Measurements from ENCODE around the gene SMIM35. TPM values are rescaled to one million over a fixed set of nuclear protein-coding genes. Genes with fewer than 3 reads are reported as not detected.

Gene SMIM35
- polyA plus RNA-seq, 3 donors = 0.01 TPM; not detected in 2

- WGBS, 3 donors = 42 to 70% (median 51%) methylated on average over 4 of the region's 4 CpGs
- no peak overlapping the region for H3K27ac ChIP-seq (ENCODE audit: low read depth, low read length)
Measured at GRCh38 chr11:118088531-118088930, 1.8 kb upstream of the SMIM35 start.

DNA sequence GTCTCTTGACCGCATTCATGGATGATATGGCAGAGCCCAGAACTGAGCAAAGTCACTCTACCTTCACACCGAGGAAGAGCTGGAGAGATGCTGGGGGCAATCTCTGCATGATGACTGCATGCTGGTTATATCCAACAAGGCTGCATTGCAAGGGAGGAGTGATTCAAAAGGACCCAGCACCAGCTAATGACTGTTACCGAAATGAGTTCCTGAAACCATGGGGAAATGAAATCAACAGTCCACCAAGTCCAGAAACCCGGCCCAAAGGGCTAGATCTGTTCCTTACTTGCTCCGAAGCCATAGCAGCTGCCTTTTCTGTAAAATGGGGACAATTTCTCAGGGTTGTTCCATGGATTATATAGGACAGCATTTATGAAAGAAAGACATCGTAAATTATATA, 1.2 kb upstream of the SMIM35 start:
- WGBS, 3 donors = 88 to 90% (median 88%) methylated on average over 6 of the region's 6 CpGs
- no peak overlapping the region for H3K27ac ChIP-seq (ENCODE audit: low read depth, low read length)

DNA sequence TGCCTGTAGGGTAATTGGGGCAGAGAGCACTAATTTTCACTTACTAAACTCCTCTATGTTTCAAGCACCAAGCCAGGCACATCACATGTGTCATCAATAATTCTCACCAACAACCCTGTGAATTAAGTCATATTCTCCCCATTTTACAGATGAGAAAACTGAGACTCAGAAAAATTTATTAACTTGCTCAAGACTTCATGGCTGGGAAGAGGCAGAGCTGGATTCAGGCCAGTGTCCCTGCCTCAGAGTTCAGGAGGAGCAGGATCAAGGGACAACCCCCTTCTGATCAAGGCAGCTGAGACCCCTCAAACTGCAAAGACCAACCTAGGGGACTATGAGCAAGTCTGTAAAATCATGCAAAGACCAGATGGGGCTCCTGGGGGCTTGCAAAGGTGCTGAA, 2.1 kb downstream of the SMIM35 start:
- H3K27ac ChIP-seq (ENCODE audit: low read depth, low read length) = no peak overlapping the region

DNA sequence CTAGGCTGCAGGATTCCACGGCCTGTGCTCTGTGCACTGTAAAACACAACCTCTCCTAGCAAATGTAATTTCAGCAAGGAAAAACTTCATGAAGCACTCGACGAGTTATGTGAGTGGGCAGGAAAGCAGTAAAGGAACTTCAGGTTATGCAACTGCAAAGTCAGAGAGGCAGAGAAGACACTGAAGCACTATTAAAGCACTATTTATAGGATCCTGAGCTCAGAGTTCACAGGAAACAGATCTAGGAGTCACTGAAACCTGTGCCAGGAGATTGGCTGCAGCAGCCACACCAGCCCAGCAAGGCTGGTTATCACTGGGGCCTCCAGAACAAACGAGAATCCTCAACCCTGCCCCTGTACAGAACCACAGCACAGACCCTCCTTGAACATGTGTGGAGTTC, 2.5 kb downstream of the SMIM35 start:
- H3K27ac ChIP-seq (ENCODE audit: low read depth, low read length) = no peak overlapping the region
- 19 to 37% (median 20%) methylated on average over 4 of the region's 4 CpGs for WGBS, 3 donors

- H3K27ac ChIP-seq (ENCODE audit: low read depth, low read length) = no peak overlapping the region
- 60 to 63% (median 63%) methylated on average over 21 of the region's 21 CpGs for WGBS, 3 donors
Measured at GRCh38 chr11:118082880-118083552, 3.7 kb downstream of the SMIM35 start.

- no peak overlapping the region for H3K27ac ChIP-seq (ENCODE audit: low read depth, low read length)
- 70 to 80% (median 72%) methylated on average over 18 of the region's 18 CpGs for WGBS, 3 donors
Measured at GRCh38 chr11:118081241-118081958, 5.4 kb downstream of the SMIM35 start.

GRCh38 chr11:118080296-118080695, 6.5 kb downstream of the SMIM35 start:
- 87 to 94% (median 88%) methylated on average over 5 of the region's 5 CpGs for WGBS, 3 donors
- H3K27ac ChIP-seq (ENCODE audit: low read depth, low read length) = no peak overlapping the region

DNA sequence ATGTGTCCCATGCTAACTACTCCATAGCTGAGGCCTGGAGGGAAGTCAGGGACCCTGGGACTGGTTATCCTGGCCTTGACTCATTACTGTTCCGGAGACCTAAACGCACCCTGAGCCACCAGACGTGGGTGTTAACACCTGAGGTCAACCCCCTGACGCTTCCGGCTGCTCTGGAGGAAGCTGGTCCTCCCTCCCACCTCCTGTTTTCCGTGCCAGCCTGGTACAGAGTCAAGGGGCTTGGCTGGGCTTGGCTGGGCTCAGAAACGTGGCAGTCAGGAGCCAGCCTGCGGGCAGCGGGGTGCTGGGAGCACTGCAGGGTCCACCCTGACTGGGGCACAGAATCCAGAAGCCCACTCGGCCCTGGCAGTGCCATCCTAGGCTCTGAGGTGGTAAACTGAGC, 7.3 kb downstream of the SMIM35 start:
- no peak overlapping the region for H3K27ac ChIP-seq (ENCODE audit: low read depth, low read length)
- 76 to 85% (median 79%) methylated on average over 10 of the region's 10 CpGs for WGBS, 3 donors

DNA sequence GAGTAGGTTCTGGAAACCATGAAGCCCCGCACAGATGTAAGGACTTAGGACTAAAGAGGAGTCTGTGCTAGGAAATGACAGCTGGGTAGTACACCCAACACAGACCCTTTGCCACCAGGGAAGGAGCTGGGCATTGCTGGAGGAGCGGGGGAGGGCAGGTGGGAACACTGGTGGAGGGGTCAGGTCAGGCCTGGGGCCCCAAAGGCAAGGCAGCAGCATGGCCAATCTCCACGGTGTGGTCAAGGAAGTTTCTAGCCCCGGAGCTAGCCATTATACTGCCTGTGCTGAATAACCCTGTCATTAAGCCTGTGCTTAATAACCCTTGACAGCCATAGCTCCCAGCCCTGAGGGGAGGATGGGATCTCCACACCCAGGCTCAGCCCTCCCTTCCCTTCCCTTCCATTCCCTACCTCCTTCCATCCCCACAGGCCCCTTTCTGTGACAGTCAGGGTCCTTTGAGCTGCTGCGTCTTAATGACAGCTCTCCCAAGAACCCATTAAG, 7.8 kb downstream of the SMIM35 start:
- H3K27ac ChIP-seq (ENCODE audit: low read depth, low read length) = no peak overlapping the region
- 80 to 90% (median 84%) methylated on average over 5 of the region's 5 CpGs for WGBS, 3 donors

DNA sequence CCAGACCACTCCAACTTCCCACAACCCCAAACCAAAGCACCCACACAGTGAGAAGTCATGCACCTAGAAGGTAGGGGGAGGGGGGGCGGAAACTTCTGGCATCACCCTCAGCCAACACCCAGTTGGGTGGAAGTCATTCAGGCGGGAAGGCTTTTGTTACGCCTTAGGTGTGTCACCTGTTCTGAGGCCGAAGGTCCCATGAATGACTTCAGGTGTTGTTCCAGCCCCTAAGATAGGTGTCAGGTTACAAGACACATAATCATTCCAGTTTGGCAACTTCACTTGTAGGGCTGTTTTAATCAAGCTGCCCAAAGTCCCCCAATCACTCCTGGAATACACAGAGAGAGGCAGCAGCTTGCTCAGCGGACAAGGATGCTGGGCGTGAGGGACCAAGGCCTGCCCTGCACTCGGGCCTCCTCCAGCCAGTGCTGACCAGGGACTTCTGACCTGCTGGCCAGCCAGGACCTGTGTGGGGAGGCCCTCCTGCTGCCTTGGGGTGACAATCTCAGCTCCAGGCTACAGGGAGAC, 9.9 kb downstream of the SMIM35 start, which contains the start of gene TMPRSS4:
Gene TMPRSS4 (plus strand): TSS at position 325 of the 528 bp plus-strand sequence. CDS start 225 bp downstream, outside the sequence.
- H3K27ac ChIP-seq (ENCODE audit: low read depth, low read length) = no peak within 1 kb of the TSS
- WGBS, 3 donors = 48 to 92% (median 92%) methylated on average over 7 of the region's 7 CpGs

GRCh38 chr11:118074785-118075184, 12.0 kb downstream of the SMIM35 start:
- no peak overlapping the region for H3K27ac ChIP-seq (ENCODE audit: low read depth, low read length)
- WGBS, 3 donors = 58 to 76% (median 66%) methylated on average over 2 of the region's 2 CpGs

DNA sequence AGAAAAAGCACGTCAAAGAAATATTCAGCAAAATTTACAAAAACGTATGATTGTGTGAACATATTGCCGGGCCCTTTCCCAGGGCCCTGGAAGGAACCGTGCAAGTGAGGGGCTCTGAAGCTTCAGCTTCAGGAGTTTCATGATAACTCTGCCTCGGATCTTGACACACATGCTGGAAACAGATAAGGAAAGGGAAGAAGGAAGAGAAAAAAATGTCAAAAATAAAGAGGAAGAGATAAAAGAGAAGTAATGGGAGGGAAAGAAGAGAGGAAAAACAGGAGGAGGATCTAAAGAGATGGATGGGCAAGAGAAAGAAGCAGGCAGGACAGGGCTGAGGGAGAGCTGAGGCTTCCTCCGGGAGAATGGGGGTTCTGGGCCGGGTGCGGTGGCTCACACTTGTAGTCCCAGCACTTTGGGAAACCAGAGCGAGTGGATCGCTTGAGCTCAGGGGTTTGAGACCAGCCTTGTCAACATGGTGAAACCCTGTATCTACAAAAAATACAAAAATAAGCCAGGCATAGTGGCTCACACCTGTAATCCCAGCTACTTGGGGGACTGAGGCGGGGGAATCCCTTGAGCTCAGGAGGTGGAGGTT, 12.6 kb downstream of the SMIM35 start:
- H3K27ac ChIP-seq (ENCODE audit: low read depth, low read length) = no peak overlapping the region
- 77 to 91% (median 83%) methylated on average over 11 of the region's 11 CpGs for WGBS, 3 donors

DNA sequence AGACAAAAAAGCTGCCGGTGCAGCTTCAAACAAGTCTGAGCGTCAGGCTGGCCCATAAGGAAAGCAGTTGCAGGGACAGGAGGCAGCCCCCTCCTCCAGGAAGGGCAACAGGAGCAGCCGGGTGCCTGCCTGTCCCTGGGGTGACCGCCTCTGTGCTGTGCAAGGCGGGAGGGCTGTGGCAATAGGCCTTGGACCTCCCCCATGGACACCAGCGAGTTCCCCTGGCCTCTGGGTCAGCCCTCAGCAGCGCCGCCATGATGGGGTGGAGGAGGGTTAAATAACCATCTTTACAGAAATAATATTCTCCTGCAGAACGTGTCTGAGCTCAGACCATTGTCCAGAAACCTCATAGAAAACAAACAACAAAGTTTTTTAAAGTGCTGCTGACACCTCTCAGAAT, 13.2 kb downstream of the SMIM35 start:
- WGBS, 3 donors = 79 to 86% (median 82%) methylated on average over 9 of the region's 9 CpGs
- no peak overlapping the region for H3K27ac ChIP-seq (ENCODE audit: low read depth, low read length)

- no peak overlapping the region for H3K27ac ChIP-seq (ENCODE audit: low read depth, low read length)
- WGBS, 3 donors = 90 to 93% (median 90%) methylated on average over 3 of the region's 3 CpGs
Measured at GRCh38 chr11:118071416-118072030, 15.2 kb downstream of the SMIM35 start.

GRCh38 chr11:118068945-118069612, 17.7 kb downstream of the SMIM35 start:
- H3K27ac ChIP-seq (ENCODE audit: low read depth, low read length) = no peak overlapping the region
- WGBS, 3 donors = 88 to 92% (median 90%) methylated on average over 10 of the region's 10 CpGs

GRCh38 chr11:118068206-118068944, 18.4 kb downstream of the SMIM35 start:
- H3K27ac ChIP-seq (ENCODE audit: low read depth, low read length) = no peak overlapping the region
- WGBS, 3 donors = 64 to 67% (median 65%) methylated on average over 24 of the region's 24 CpGs

GRCh38 chr11:118067006-118067405, 19.8 kb downstream of the SMIM35 start:
- no peak overlapping the region for H3K27ac ChIP-seq (ENCODE audit: low read depth, low read length)
- WGBS, 3 donors = 82 to 89% (median 89%) methylated on average over 8 of the region's 8 CpGs

GRCh38 chr11:118065384-118065783, 21.4 kb downstream of the SMIM35 start:
- H3K27ac ChIP-seq (ENCODE audit: low read depth, low read length) = no peak overlapping the region
- 83 to 94% (median 90%) methylated on average over 3 of the region's 3 CpGs for WGBS, 3 donors
